GM18517 (cell line): Measurements from ENCODE around the gene CARD11.

ENCODE experiments used
- ATAC-seq: cut with Tn5 transposase; IDR thresholded peaks from one replicate; pipeline ENCODE4 v1.9.1; 2021; ENCODE audit warnings: mild to moderate bottlenecking, moderate library complexity; ENCODE audit not compliant: unreplicated experiment

Gene CARD11

DNA sequence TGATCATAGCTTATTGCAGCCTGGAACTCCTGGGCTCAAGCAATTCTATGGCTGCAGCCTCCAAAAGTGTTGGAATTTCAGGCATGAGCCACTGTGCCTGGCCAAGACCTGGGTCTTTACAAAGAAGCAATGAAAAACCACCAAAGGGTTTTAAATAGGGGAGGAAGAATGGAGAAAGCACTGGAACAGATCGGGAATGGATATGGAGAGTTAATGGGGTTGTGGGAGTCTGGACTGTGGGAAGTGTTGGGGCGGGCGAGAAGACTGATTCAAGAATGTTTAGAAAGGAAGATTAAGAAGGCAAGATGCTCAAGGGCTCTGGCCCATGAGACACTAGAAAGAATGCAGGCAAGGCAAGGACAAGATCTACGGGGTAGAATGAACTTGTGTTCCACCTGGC is 98.5 kb downstream of the CARD11 start:
- no peak for ATAC-seq

GRCh38 chr7:2944739-2945138 is 98.9 kb downstream of the CARD11 start:
- no peak for ATAC-seq

GRCh38 chr7:2943851-2944601 is 99.6 kb downstream of the CARD11 start:
- no peak for ATAC-seq

DNA sequence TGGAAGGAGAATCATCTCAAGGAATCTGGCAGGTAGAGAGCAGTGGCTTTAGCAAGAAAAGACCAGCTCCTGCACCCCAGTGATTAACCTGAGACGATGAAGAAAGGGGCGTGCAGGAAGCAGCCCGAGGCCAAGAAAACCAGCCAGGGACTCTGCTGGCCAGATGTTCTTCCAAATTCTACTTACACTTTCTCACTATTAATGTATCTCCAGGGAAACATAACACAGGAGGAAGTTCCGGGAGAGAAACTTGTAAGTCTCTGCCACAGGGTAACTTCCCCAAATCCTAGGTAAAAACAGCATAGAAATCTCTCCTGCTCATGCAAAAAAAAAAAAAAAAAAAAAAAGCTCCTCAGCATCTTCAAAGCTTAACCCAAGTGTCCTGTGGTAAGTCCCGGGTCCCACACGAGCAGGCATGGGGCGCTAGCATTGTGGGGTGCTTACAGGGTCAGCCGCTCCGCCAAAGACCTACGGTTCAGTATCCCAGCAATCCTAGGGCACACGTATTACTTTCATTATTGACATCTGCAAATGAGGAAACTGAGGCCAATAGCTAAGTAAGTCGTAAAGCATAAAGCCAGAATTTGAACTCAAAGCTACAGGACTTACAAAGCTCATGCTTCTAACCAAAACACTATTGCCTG is 102.3 kb downstream of the CARD11 start:
- ATAC-seq = no peak

DNA sequence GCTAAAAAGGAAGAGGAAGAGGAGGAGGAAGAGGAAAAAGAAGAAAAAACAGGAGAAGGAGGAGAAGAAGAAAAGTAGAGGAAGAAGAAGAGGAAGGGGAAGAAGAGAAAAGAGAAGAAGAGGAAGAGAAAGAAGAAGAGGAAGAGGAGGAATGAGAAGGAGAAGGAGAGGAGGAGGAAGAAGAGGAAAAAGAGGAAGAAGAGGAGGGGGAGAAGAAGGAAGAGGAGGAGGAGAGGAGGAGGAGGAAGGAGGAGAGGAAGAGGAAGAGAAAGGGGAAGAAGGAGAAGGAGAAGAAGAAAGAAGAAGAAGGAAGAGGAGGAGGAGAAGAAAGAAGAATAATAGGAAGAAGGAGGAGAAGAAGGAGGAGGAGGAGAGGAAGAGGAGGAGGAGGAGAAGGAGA is 103.2 kb downstream of the CARD11 start:
- ATAC-seq = no peak

- no peak for ATAC-seq
Observed at GRCh38 chr7:2939193-2939885, 104.3 kb downstream of the CARD11 start.

DNA sequence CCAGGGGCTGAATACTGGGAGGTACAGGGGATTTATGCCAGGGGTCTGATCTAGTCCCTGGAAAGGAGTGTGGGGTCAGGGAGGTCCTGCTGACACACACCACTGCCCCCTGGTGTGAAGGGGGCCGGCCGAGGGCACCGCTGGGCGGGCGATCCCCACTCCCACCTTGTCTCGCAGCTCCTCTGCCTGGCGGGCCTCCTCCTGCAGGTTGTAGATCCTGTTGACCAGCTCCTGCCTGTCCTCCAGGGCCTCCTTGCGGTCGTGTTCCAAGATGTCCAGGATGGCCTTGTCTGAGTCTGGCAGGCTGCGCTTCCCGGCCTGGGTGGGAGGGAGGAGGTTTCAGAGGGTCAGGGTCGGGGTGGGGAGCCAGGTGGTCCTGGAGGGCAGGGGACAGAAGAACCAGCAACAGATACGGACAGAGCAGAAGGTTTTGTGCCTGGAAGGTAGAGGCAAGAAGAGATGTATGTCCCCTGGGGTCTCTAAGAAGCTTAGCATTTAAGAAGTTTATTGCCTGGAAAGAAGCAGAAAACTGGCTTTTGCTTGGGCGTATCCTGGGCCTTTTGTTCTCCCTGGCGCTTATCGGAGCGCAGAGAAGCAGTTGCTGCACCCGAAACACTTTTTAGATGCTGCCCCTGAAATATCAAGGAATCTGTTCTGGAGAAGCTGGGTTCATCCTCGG is 105.0 kb downstream of the CARD11 start:
- no peak for ATAC-seq

GRCh38 chr7:2937701-2938513 is 105.8 kb downstream of the CARD11 start:
- ATAC-seq = no peak

GRCh38 chr7:2936891-2937580 is 106.6 kb downstream of the CARD11 start:
- ATAC-seq = no peak

GRCh38 chr7:2936301-2936700 is 107.4 kb downstream of the CARD11 start:
- ATAC-seq = no peak

GRCh38 chr7:2934984-2935740 is 108.5 kb downstream of the CARD11 start:
- ATAC-seq = no peak

GRCh38 chr7:2934211-2934731 is 109.4 kb downstream of the CARD11 start:
- ATAC-seq = no peak

DNA sequence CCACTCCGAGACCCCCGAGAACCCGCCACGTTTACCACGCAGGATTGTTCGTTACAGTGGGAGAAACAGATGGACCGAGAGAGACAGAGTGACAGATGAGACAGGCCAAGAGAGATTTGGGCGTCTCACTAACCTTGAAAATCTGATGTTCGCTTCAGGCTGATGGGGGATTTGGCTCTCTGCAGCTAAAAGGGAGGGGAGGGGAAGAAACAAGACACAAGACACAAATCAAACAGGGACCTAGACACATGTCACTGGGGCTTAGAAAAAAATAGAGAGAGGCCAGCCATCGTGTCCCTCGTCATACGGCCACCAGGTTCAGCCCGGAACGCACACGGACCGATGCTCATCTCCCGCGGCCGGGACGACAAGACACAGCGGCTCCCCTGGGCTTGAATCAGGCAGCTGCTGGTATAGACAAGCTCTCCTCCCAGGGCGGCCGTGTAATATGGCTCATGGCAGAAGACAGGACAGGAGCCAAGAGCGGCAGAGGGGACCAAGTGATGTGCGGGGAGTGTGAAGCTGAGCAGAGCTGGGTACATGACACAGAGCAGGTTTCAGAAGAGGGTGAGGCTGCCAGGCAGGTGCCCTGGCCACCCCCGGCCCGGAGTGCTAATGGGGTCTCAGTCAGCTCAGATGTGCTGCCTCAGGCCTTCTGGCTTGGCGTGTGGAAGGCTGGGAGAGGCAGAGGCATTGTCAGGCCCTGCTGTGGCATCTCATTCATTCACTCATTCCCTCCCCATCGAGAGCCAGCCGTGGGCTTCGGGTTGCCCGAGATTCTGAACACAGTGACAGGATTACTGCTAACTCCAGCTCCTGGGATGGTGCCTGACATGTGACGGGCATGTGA is 111.0 kb downstream of the CARD11 start:
- no peak for ATAC-seq

- no peak for ATAC-seq
Observed at GRCh38 chr7:2931034-2931415, 112.6 kb downstream of the CARD11 start.

- no peak for ATAC-seq
Observed at GRCh38 chr7:2930310-2931033, 113.2 kb downstream of the CARD11 start.

- ATAC-seq = no peak
Observed at GRCh38 chr7:2929321-2930201, 114.1 kb downstream of the CARD11 start.
